Mucosa of stomach (tissue), 1 donor: ENCODE data around the gene TMEM175.
"Not testable (repeated sequence)": the region's sequence is repeated elsewhere in the genome, so short reads cannot be mapped to it uniquely, and the experiment has no call there.

Source experiments
- H3K27me3 ChIP-seq: one replicate; pipeline ENCODE4 v1.7.0; 2013; ENCODE audit warnings: mild to moderate bottlenecking, low read length; ENCODE audit not compliant: control insufficient read depth, insufficient read depth
- H3K36me3 ChIP-seq: one replicate; pipeline ENCODE4 v1.7.0; 2013; ENCODE audit warnings: low read length; ENCODE audit not compliant: control insufficient read depth, insufficient read depth
- H3K4me1 ChIP-seq: one replicate; pipeline ENCODE4 v1.7.0; 2013; ENCODE audit warnings: mild to moderate bottlenecking, low read length; ENCODE audit not compliant: control insufficient read depth, insufficient read depth
- H3K4me3 ChIP-seq: one replicate; pipeline ENCODE4 v1.7.0; 2013; ENCODE audit warnings: low read length
- H3K9ac ChIP-seq: one replicate; pipeline ENCODE4 v1.7.0; 2013; ENCODE audit warnings: mild to moderate bottlenecking, low read length, moderate library complexity
- H3K9me3 ChIP-seq: one replicate; pipeline ENCODE4 v1.7.0; 2013; ENCODE audit warnings: mild to moderate bottlenecking, low read length, moderate library complexity; ENCODE audit not compliant: control insufficient read depth
- donor health status: Pancreatic carcinoma.

TMEM175 gene

GRCh38 chr4:911871-912490 is 20.3 kb upstream of the TMEM175 start:
- no peaks in the 10 kb centered on the region for H3K9me3 ChIP-seq
- no peaks in the 10 kb centered on the region for H3K36me3 ChIP-seq
- H3K27me3 ChIP-seq = no peaks in the 10 kb centered on the region

GRCh38 chr4:912548-913279 is 19.5 kb upstream of the TMEM175 start:
- H3K9me3 ChIP-seq = no peaks in the 10 kb centered on the region
- no peaks in the 10 kb centered on the region for H3K27me3 ChIP-seq
- H3K4me3 ChIP-seq = no peak overlapping the region
- H3K36me3 ChIP-seq = no peaks in the 10 kb centered on the region
- no peak overlapping the region for H3K9ac ChIP-seq
- H3K4me1 ChIP-seq = peaks cover 4% of the 10 kb centered on the region

More at GRCh38 chr4:911871-912490, 20.3 kb upstream of the TMEM175 start:
- Histone ChIP-seq H3K4me3 (no peak overlapping the region), H3K9ac (no peak overlapping the region), H3K4me1 (peaks cover 4% of the 10 kb centered on the region)

- Histone ChIP-seq H3K4me3 (no peak overlapping the region), H3K9me3 (no peaks in the 10 kb centered on the region), H3K27me3 (no peaks in the 10 kb centered on the region), H3K4me1 (peaks cover 4% of the 10 kb centered on the region), H3K36me3 (no peaks in the 10 kb centered on the region), H3K9ac (no peak overlapping the region)
Measured at GRCh38 chr4:913280-913618, 19.0 kb upstream of the TMEM175 start.

- peaks cover 4% of the 10 kb centered on the region for H3K4me1 ChIP-seq
- no peaks in the 10 kb centered on the region for H3K36me3 ChIP-seq
- H3K27me3 ChIP-seq = no peaks in the 10 kb centered on the region
- H3K9ac ChIP-seq = no peak overlapping the region
- H3K9me3 ChIP-seq = no peaks in the 10 kb centered on the region
- no peak overlapping the region for H3K4me3 ChIP-seq
Measured at GRCh38 chr4:914531-914930, 17.7 kb upstream of the TMEM175 start.

- Histone ChIP-seq H3K4me1 (peaks cover 4% of the 10 kb centered on the region), H3K27me3 (no peaks in the 10 kb centered on the region), H3K4me3 (no peak overlapping the region), H3K36me3 (no peaks in the 10 kb centered on the region), H3K9me3 (no peaks in the 10 kb centered on the region), H3K9ac (no peak overlapping the region)
Measured at GRCh38 chr4:915041-915474, 17.2 kb upstream of the TMEM175 start.

GRCh38 chr4:915595-915994 is 16.7 kb upstream of the TMEM175 start:
- no peak overlapping the region for H3K4me3 ChIP-seq
- peaks cover 4% of the 10 kb centered on the region for H3K4me1 ChIP-seq
- H3K9ac ChIP-seq = no peak overlapping the region
- H3K36me3 ChIP-seq = no peaks in the 10 kb centered on the region
- no peaks in the 10 kb centered on the region for H3K27me3 ChIP-seq
- H3K9me3 ChIP-seq = no peaks in the 10 kb centered on the region

GRCh38 chr4:917466-917865 is 14.8 kb upstream of the TMEM175 start:
- no peak overlapping the region for H3K4me3 ChIP-seq
- no peaks in the 10 kb centered on the region for H3K9me3 ChIP-seq
- peaks cover 4% of the 10 kb centered on the region for H3K4me1 ChIP-seq
- no peaks in the 10 kb centered on the region for H3K36me3 ChIP-seq
- H3K9ac ChIP-seq = no peak overlapping the region
- no peaks in the 10 kb centered on the region for H3K27me3 ChIP-seq

- Histone ChIP-seq H3K27me3 (no peaks in the 10 kb centered on the region), H3K36me3 (no peaks in the 10 kb centered on the region), H3K9me3 (no peaks in the 10 kb centered on the region), H3K9ac (no peak overlapping the region), H3K4me3 (no peak overlapping the region), H3K4me1 (peaks cover 2% of the 10 kb centered on the region)
Measured at GRCh38 chr4:917992-918391, 14.3 kb upstream of the TMEM175 start.

- H3K4me3 ChIP-seq, H3K27me3 ChIP-seq, H3K9ac ChIP-seq, H3K9me3 ChIP-seq, H3K36me3 ChIP-seq, H3K4me1 ChIP-seq: not testable (repeated sequence)
Measured at GRCh38 chr4:918591-918990, 13.7 kb upstream of the TMEM175 start.

- H3K9ac ChIP-seq, H3K4me3 ChIP-seq, H3K27me3 ChIP-seq, H3K4me1 ChIP-seq, H3K36me3 ChIP-seq, H3K9me3 ChIP-seq: not testable (repeated sequence)
Measured at GRCh38 chr4:919004-919680, 13.1 kb upstream of the TMEM175 start.

- H3K9me3 ChIP-seq = no peaks in the 10 kb centered on the region
- no peaks in the 10 kb centered on the region for H3K36me3 ChIP-seq
- H3K4me1 ChIP-seq = peaks cover 12% of the 10 kb centered on the region
- H3K9ac ChIP-seq = no peak overlapping the region
- H3K27me3 ChIP-seq = no peaks in the 10 kb centered on the region
- H3K4me3 ChIP-seq = no peak overlapping the region
Measured at GRCh38 chr4:921830-922331, 10.4 kb upstream of the TMEM175 start.
